ENCODE data around the gene GARNL3.

The GARNL3 gene

DNA sequence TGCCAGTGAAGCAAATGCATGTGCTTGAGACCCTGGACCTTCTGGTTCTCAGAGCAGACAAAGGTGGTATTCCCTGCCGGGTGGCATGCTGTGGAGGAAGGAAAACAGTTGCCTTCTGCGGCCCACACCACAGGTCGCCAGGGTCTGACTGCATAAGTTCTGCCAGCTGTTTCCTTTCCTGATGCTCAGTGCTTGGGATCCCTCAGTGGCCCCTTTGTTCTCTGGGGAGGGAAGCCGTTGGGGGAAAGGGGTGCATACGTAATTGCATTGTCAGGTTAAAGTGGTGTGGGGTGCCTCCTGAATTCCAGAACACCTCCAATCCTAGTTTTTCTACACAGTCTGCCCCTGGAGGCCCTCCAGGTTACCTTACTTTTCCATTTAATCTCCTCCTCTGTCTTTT, 89.3 kb downstream of the GARNL3 start:
- no peak for DNase-seq

DNA sequence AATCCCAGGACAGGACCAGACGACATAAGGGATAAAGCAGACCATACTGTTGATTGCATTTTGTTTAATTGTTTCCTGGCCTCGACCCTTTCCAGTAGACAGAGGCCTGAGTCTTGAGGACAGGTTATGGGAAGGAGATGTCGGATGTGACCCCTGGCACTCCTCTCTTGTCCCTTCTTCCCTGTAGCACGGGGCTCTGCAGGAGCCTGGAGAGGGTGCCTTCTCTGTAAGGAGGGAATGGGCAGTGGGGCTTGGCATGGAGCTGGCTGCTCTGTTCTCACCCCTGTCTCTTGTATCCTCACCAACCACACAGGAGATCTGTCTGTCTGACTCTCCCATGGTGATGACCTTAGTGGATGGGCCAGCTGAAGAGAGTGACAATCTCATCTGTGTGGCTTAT, 92.3 kb downstream of the GARNL3 start:
- no peak for DNase-seq

DNA sequence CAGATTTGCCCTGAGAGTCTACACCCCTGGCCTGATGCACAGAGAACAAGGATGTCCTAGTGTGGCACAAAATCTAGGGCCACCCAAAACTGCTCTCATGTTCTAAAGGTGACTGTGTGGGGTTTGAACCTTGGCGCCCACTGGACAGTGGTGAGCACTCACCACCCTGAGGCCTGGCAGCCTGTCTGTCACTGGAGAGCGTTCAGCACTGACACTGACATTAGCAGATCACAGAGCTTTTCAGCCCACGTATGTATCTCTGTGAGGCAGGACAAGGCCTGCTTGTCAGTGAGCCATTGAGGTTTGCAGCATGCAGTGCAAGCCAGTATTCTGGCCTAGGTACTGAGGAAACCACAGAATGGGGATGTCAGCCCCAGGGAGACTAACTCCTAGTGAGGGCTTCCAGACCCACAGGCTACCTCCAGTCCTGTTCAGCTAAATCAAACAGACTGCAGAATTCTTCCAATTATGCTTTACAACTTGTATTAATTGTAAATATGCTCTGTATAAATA, 93.5 kb downstream of the GARNL3 start:
- no peak for DNase-seq

DNA sequence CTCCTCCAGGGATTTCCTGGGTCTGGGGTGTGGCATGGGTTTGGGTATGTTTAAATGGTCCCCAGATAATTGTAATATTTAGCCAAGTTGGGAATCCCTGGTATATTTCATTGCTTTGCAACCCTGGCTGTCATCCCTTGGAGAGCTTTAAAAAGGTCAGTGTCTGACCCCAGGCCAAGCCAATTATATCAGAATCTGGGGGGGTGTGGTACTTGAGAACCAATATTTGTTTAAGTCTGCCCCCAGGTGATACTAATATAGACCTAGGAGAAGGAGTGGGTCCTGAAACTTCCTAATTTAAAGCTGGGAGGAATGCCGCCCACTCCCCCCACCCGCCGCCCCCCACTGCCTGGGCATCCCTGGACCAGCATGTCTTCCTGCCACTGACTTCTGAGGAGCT, 94.2 kb downstream of the GARNL3 start:
- DNase-seq, result no peak

DNA sequence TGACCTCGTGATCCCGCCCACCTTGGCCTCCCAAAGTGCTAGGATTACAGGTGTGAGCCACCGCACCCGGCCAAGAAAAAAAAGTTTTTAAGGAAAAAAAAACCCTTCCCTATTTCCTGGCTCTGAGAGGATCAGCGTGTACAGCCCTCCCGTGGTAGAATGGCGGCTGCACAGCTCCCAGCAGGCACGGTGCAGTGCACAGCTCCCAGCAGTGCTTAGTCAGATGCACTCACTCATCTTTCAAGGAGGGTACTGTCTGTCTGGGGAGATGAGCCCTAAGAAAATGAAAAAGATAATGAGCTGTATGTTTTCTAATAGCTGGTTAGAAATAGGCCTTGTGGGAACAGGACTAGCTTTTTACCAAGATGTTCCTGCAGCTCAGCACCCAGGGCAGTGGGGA, 95.7 kb downstream of the GARNL3 start:
- no peak for DNase-seq

DNA sequence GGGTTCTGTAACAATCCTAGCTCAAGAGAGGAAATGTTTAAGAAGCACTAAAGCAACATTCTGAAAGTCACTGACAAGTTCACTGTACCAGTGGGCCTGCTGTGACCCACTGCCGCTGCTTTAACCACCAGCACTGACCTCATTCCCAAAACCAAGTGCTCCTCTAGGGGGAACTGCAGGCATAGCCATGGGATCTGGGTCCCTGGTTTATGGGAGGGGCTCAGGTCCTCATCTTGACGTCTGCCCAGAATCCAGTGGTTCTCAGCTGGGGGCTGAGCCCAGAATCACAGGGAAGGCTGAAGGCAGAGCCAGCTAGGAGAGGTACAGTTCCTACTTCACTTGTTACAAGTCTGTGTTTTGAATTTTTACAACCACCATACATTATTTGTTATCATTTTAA, 96.3 kb downstream of the GARNL3 start:
- DNase-seq, result peak; percentile 43

DNA sequence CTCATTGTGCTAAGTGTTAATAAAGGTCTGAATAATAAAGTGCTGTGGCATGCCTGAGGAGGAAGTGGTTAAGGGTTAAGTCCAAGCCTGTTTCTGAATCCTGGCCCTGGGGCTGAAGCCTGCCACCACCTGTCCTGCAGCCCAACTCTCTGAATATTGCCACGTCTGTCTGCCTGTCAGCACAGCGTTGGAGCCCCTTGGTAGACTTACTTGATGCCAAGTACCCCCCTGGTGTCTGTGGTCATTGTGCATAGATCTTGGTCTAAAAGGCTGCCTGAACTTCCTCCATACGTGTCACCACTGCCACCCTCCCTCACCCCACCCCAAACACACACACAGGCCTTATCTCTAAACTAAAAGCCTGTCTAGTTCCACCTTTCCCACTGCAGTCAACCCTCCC, 97.0 kb downstream of the GARNL3 start:
- no peak for DNase-seq

DNA sequence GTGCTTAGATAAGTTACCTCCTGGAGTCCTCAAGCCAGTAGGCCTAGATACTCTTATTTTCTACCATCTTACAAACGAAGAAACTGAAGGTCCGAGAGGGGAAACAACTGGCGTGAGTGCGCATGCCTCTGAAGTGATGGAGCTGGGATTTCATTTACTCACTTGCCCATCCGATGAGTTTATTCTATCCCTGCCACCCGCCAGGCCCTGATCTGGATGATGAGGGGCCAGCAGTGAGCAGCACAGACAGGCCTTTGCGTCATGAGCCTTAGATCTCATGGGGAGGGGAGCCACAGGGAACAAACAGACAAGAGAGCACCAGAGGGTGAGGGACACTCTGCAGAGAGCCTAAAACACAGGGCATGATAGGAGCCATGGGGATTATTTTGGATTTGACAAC, 98.3 kb downstream of the GARNL3 start:
- DNase-seq, result no peak

DNA sequence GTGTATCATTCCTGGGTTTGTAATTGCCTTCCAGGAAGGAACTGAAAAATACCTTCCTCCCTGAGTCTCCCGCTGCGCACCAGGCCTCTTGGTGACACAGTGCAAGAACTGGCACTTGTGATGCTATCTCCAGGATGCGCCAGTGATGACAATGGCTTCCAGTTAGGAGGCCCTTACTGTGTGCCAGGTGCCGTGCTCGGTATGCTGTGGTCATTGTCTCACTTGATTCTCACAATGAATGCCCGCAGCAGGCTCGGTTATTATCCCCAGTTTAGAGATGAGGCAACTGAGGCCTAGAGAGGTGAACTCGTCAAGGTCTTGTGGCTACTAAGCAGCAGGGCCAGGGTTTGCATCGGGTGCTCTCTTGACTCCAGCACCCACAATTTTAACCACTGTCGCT, 100.9 kb downstream of the GARNL3 start:
- no peak for DNase-seq

DNA sequence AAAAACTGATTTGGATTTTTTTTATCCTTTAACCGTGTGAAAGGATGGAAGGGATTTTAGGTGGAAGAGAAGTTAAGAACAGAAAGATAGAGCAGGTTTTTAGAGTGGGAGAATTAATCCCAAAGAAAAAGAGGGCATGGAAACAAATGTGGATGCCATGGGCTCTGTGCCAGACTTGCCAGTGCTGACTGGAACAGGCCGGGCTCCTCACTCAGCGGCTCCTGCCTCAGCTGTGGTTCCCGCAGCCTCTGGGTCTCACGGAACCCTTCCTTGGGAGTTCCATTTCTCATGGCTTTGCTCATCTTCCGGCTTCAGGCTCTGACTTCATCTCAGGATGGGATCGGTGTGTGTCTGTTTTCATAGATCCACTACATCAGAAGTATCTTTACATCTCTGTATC, 102.0 kb downstream of the GARNL3 start:
- no peak for DNase-seq

DNA sequence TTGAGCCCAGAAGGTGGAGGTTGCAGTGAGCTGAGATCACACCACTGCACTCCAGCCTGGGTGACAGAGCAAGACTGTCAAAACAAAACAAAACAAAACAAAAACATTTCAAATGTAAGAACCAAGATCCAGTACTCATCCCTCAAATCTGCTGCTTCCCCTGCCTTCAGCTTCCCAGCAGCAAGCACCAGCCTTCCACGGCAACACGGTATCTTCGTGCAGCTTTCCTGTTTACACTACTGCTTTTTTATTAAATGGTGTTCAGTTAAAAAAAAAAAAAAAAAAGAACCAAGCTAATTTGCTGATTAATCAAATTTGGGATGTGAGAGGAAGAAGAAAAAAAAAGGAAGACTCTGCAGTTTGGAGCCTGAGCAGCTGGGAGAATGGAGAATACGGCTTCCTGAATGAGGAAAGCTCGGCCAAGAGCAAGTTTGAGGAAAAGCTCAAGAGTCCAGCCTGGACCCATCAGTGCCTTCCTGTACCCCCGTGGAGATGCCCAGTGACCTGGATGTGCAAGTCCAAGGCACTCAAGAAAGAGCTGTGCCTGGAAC, 104.4 kb downstream of the GARNL3 start:
- DNase-seq, result no peak

DNA sequence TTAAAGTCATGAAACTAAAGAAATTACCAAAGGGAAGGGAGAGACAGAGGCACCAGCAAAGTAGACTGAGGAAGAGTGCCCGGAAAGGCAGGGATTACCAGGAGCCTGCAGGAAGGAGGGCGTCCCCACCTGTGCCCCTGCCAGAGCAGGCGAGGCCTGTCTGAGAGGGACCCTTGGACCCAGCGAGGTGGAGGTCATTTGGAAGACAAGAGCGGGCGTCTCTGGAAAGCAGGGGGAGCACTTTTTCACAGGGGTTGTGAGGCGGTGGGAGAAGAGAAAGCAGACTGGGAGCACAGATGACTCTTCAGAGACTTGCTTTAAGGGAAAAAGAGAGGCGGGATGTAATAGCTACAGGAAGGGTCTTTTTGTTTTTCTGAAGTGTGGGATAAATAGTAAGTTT, 104.9 kb downstream of the GARNL3 start:
- DNase-seq, result no peak

DNA sequence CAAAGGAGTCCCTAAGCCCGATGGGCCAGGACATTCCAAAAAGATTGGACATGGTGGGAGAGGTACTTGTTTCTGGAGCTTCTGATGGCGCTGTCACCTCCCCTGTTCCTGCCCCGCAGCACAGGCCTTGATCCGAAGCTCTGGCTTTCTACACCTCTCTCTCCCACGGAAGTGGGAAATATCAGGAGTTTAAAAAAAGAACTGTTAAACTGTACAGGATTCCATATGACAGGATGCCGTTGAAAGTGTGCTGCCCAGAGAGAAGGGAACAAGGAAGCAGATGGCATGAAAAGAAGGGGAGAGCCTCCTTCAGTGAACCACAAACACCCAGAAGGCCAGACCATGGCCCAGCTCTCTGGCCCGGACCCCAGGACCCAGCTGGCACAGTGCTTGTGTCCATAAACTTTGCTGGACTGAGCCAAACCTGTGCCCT, 105.6 kb downstream of the GARNL3 start:
- no peak for DNase-seq

DNA sequence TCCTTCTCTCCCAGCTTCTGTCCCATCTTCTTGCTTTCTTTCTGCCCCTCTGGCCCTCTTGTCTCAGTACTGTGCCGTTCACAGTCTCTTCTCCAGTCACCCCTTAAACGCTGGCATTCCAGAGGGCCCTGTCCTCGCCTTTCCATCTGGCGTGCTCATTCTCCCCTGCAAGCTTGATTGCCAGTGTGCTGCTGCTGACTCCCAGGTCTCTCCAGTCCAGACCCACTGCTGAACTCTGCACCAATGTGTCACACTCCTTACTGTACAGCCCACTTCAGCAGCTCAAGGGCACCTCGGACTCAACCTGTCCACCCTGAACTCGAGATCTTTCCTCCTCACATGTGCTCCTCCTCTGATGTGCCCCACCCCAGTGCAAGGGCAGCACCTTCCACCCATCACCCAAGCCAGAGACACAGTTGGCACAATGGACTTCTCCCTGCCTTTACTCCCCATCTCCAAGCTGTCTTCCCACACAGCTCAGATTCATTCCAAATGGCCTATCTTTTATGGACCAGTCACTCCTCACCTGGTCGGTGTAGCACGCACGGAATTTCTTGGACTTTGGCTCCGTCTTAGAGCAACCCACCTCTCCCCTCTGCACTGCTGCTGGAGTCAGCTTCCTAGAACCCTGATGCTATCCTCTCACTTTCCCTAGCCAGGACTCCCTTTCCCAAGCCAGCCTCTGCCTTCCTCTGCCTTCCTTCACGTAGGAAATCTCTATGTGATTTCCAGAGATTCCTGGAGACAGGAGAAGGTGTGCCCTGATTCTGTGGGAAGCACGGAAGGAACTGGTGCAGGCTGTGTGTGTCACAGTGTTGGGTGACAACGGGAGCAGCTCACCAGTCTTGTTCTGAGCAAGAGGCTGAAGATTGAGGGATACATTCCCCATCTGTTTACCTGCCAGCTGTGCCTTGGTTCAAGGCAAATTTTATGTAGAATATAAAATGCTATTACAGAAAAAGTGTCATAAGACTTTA, 106.4 kb downstream of the GARNL3 start:
- no peak for DNase-seq

DNA sequence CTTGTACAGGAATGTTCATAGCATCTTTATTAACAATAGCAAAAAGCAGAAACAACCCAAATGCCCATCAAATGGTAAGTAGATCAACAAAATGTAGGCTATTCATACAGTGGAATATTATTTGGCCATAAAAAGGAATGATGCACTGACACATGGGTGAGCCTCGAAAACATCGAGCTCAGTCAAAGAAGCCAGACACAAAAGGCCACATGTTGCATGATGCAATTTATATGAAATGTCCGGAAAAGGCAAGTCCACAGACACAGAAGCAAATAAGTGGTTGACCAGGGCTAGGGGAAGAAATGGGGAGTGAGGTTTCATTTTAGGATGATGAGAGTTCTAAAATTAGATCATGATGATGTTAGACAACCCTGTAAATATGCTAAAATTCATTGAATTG, 115.9 kb downstream of the GARNL3 start:
- no peak for DNase-seq

DNA sequence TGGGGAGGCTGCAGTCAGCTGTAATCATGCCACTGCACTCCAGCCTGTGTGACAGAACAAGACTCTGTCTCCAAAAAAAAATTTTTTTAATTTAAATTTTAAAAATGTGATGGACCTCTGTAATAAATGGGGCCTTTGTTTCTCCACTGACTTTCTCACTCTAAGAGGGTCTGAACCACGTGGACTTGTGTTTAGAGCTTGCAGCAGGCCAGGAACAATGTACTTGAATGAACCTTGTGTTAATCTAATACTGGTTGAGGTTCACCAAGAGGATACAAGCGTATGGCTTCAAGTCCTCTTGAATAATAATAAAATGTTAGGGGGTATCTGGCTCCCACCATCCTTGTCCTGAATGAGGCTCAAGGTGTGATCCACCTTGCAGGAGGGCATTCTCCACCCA, 118.0 kb downstream of the GARNL3 start:
- no peak for DNase-seq

DNA sequence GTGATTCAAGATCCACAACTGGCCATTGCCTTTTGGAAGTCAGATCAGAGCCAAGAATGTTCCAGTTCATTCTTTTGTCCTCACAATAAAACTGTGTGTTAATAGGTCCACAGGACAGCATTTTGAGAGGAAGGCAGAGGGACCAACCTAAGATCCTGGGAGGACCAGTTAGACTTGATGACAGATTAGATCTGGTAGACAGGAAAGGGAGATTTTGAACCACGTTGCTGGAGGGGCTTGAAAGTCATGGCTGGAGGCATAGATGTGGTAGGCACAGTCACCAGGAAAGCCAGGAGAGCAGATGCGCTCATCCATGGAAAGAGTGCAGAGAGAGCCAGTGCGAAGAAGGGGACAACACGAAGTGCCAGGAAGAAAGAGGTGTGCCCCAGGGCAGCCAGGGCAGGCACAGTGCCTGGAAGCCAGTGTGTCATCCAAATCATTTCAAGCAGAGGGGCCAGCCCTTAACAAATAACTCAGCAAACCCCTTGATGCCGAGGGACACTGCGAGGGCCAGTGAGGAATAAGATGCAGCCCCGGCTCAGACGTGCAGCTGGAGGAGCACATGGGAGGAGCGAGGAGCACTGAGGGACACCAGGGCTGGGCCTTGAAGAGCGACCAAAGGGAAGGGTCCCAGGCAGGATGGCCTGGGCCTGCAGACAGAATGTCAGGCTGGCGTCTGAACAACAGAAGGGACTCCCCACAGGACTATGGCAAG, 119.6 kb downstream of the GARNL3 start:
- no peak for DNase-seq

DNA sequence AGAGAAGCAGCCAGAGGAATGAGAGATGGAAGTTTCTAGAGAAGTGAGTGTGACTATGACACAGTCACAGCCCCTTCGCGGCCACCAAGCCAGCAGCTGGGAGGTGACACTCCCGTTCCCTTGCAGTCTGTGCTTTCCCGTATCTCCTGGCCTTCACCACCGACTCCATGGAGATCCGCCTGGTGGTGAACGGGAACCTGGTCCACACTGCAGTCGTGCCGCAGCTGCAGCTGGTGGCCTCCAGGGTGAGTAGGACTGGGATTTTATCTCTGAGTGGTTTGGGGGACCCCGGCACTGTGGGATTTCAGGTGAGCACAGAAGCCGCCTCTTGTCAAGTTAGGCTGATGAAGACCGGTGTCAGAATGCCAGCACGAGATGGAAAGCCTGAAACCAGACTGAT, 120.3 kb downstream of the GARNL3 start:
- DNase-seq, result no peak

DNA sequence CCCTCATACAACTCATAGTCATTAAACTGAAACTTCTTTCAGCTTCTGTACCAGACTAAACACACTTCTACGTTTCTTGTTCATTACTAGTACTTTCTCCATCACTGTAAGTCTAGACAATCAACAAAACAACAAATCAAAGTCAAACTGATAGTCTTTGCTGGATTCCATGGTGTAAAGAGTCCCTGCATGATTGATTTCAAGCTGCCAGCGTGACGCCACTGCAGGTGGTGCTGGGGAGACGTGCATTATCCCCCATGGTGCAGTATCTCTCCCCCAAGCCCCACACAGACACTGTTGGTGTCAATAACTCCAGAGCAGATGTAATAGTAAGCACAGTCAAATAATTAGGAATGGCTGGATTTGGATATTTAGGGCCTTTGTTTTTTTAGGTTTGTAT, 121.7 kb downstream of the GARNL3 start:
- DNase-seq, result no peak

DNA sequence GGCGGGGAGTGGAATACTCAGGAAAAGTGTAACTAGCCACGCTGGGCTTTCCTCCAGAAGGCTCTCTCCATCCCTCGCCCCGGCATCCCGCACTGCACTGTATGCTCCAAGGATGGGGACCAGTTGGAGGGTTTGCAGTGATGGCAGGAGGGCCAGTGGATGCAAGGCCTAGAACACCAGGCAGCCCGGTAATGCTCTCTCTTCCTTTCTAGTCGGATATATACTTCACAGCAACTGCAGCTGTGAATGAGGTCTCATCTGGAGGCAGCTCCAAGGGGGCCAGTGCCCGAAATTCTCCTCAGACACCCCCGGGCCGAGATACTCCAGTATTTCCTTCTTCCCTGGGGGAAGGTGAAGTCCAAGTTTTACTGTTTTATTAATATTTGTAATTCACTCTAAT, 122.4 kb downstream of the GARNL3 start:
- DNase-seq, result no peak

DNA sequence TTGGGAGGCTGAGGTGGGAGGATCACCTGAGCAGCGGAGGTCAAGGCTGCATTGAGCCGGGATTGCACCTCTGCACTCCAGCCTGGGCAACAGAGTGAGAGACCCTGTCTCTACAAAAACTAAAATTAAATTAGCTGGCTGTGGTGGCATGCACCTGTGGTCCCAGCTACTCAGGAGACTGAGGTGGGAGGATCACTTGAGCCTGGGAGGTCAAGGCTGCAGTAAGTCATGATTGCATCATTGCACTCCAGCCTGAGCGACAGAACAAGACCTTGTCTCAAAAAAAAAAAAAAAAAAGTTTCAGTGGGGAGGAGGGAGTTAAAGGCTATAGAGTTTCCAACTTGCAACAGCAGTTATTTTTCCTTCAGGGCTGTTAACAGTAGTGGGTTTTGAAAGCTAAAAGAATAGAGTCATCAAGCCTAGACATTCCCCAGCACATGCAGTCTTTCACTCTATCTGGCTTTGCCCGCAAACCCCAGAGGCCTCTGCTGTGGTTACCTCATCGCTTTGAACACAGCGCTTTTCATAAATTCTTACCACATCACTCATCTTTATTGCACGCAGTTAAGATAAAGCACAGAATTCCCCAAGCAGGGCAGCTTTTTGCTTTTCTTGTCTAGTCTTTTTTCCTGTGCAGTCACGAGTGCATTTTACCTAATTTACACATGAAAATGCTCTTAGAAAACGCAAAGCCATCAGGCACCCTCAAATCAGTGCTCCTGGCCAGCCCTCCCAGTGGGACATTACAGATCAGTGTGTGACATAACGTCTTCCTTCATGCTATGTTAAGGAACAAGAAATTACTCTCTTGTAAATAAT, 123.7 kb downstream of the GARNL3 start:
- no peak for DNase-seq

DNA sequence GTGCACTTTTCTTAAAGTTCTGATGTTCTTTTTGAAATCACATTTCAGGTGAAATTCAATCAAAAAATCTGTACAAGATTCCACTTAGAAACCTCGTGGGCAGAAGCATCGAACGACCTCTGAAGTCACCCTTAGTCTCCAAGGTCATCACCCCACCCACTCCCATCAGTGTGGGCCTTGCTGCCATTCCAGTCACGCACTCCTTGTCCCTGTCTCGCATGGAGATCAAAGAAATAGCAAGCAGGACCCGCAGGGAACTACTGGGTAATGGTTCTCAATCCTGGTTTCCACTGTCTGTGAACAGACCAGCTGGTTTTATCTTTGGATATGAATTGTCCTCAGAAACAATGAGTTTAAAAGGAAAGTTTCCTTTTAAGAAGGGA, 124.3 kb downstream of the GARNL3 start:
- DNase-seq, result no peak
